GM23338 (cell line): ENCODE data around the gene PLCXD3.

Source experiments
- CREB1 ChIP-seq: fragments of 250-450 bp; sonication (Bioruptor Pico); IDR thresholded peaks from 2 replicates; pipeline ENCODE4 v1.5.0; 2020; ENCODE audit warnings: low read depth, mild to moderate bottlenecking, moderate library complexity
- CTCF ChIP-seq, 2 experiments: fragments of 200-600 bp in 1 of 2; sonication (generic) in 1 of 2; conservative IDR thresholded peaks; 2 replicates each; pipeline versions ENCODE4 v1.5.1 to v1.6.1; 2016 to 2017; ENCODE audit warnings: antibody characterized with exemption in 2 of 2, low read depth in 2 of 2, mild to moderate bottlenecking in 2 of 2, moderate library complexity in 1 of 2
- ETS1 ChIP-seq: IDR thresholded peaks from 2 replicates; pipeline ENCODE4 v1.6.1; 2016; ENCODE audit warnings: antibody characterized with exemption
- EZH2 ChIP-seq: fragments of 200-600 bp; sonication (generic); IDR thresholded peaks from one replicate; pipeline ENCODE4 v1.8.0; 2017; ENCODE audit warnings: antibody characterized with exemption, mild to moderate bottlenecking, low read depth; ENCODE audit not compliant: unreplicated experiment
- EZH2phosphoT487 ChIP-seq: fragments of 200-600 bp; sonication (generic); IDR thresholded peaks from one replicate; pipeline ENCODE4 v1.8.1; 2018; ENCODE audit warnings: antibody characterized with exemption; ENCODE audit not compliant: unreplicated experiment
- JUNB ChIP-seq: IDR thresholded peaks from one replicate; pipeline ENCODE4 v1.6.1; 2016; ENCODE audit warnings: antibody characterized with exemption; ENCODE audit not compliant: unreplicated experiment
- NANOG ChIP-seq: IDR thresholded peaks from 2 replicates; pipeline ENCODE4 v1.6.1; 2016; ENCODE audit warnings: antibody characterized with exemption, borderline replicate concordance
- POLR2AphosphoS5 ChIP-seq: IDR thresholded peaks from 2 replicates; pipeline ENCODE4 v1.6.1; 2016; ENCODE audit warnings: antibody characterized with exemption, low read depth
- REST ChIP-seq: IDR thresholded peaks from one replicate; pipeline ENCODE4 v1.6.1; 2018; ENCODE audit warnings: antibody characterized with exemption; ENCODE audit not compliant: unreplicated experiment
- STAT1 ChIP-seq: IDR thresholded peaks from one replicate; pipeline ENCODE4 v1.6.1; 2016; ENCODE audit warnings: antibody characterized with exemption; ENCODE audit not compliant: unreplicated experiment
- ZNF114 ChIP-seq: fragments of 250-450 bp; sonication (Bioruptor Pico); IDR thresholded peaks from 2 replicates; pipeline ENCODE4 v1.5.0; 2020; ENCODE audit warnings: mild to moderate bottlenecking, moderate library complexity
- ZNF331 ChIP-seq: fragments of 250-450 bp; sonication (Bioruptor Pico); IDR thresholded peaks from 2 replicates; pipeline ENCODE4 v1.5.0; 2020; ENCODE audit warnings: low read depth, mild to moderate bottlenecking, moderate library complexity
- ZNF462 ChIP-seq: fragments of 250-450 bp; sonication (Bioruptor Pico); IDR thresholded peaks from 2 replicates; pipeline ENCODE4 v1.5.0; 2020; ENCODE audit warnings: mild to moderate bottlenecking, moderate library complexity

- TF ChIP-seq EZH2 (no peak), CTCF (conservative IDR thresholded peaks at IDR 0.05; ENCODE audit: low read depth in 2 of 2) (no peak), EZH2phosphoT487 (no peak), STAT1 (no peak), POLR2AphosphoS5 (no peak), JUNB (no peak), NANOG (no peak), CREB1 (CRISPR knock-in tag) (no peak), ZNF114 (CRISPR knock-in tag) (no peak), REST (no peak), ETS1 (no peak), ZNF462 (no peak), ZNF331 (CRISPR knock-in tag) (no peak)
Observed at GRCh38 chr5:41410307-41410706, 100.1 kb downstream of the PLCXD3 start.
